A673 (cell line): Measurements from ENCODE around the gene CETN2. TPM values are rescaled to one million over a fixed set of nuclear protein-coding genes. Genes with fewer than 3 reads are reported as not detected.

Experiments used
- BruUV-seq: library from RNA; stranded (reverse); fragments of 400-500 nt; replicated peaks from 2 replicates; lab custom pipeline; 2021; lab: Mats Ljungman, UMichigan
- CTCF ChIA-PET: fragments of 300-600 bp; sonication (Branson Sonifier 250); formaldehyde crosslinking; loops from one replicate; lab custom pipeline; 2022; ENCODE audit warnings: antibody characterized with exemption; lab: Charles Lee
- POLR2A ChIA-PET: fragments of 300-600 bp; sonication (Branson Sonifier 250); formaldehyde crosslinking; loops from one replicate; lab custom pipeline; 2022; ENCODE audit warnings: antibody characterized with exemption; ENCODE audit not compliant: low non-redundant PET; lab: Charles Lee
- DNase-seq: peaks from one replicate; pipeline ENCODE4 v3.0.0-alpha.2; 2015; ENCODE audit warnings: low spot score
- H3K27ac ChIP-seq: fragments of 200-600 bp; sonication (generic); 2 replicates; pipeline ENCODE4 v1.5.1; 2016; ENCODE audit warnings: mixed run types, low read depth, mild to moderate bottlenecking, mixed read lengths, antibody characterized with exemption, low read length; ENCODE audit not compliant: poor library complexity, severe bottlenecking
- H3K27me3 ChIP-seq: fragments of 200-600 bp; sonication (generic); replicated peaks from 2 replicates; pipeline ENCODE4 v1.6.1; 2017; ENCODE audit warnings: mixed run types, low read depth, mild to moderate bottlenecking, mixed read lengths, antibody characterized with exemption, low read length; ENCODE audit not compliant: insufficient read depth, poor library complexity
- H3K36me3 ChIP-seq: fragments of 200-600 bp; sonication (generic); 2 replicates; pipeline ENCODE4 v1.6.1; 2016; ENCODE audit warnings: mixed run types, mild to moderate bottlenecking, mixed read lengths, antibody characterized with exemption, low read length; ENCODE audit not compliant: insufficient read depth, poor library complexity, severe bottlenecking
- H3K4me1 ChIP-seq: fragments of 200-600 bp; sonication (generic); 2 replicates; pipeline ENCODE4 v1.6.1; 2017; ENCODE audit warnings: mixed run types, mild to moderate bottlenecking, mixed read lengths, antibody characterized with exemption, low read length; ENCODE audit not compliant: insufficient read depth, poor library complexity, severe bottlenecking
- H3K4me3 ChIP-seq: fragments of 200-600 bp; sonication (generic); 2 replicates; pipeline ENCODE4 v1.5.1; 2016; ENCODE audit warnings: low read depth, mixed run types, mild to moderate bottlenecking, mixed read lengths, low read length; ENCODE audit not compliant: poor library complexity, severe bottlenecking
- H3K9me3 ChIP-seq: fragments of 200-600 bp; sonication (generic); 2 replicates; pipeline ENCODE4 v1.6.1; 2016; ENCODE audit warnings: mixed run types, low read depth, mild to moderate bottlenecking, mixed read lengths, antibody characterized with exemption, low read length; ENCODE audit not compliant: poor library complexity, severe bottlenecking
- EZH2 ChIP-seq: fragments of 200-600 bp; sonication (generic); IDR thresholded peaks from 2 replicates; pipeline ENCODE4 v1.6.1; 2017; ENCODE audit warnings: borderline replicate concordance, low read depth, mild to moderate bottlenecking, mixed read lengths, antibody characterized with exemption, low read length; ENCODE audit not compliant: poor library complexity, severe bottlenecking
- intact Hi-C: fragments of 100-400 bp; cut with micrococcal nuclease; formaldehyde crosslinking; loops from one replicate; pipeline ENCODE4 v1.10.0; 2022; ENCODE audit not compliant: unreplicated experiment
- total RNA-seq: library from RNA; stranded (reverse); gene quantifications from 2 replicates; pipeline ENCODE4 v1.2.3, GENCODE V29; 2021
- TF ChIP-seq, protein P1 (sequence below): fragments of 300-800, 200-600 bp; sonication (generic); conservative IDR thresholded peaks from 2 replicates; pipeline ENCODE4 v1.5.1; 2017; ENCODE audit warnings: low read depth, mild to moderate bottlenecking, antibody characterized with exemption, low read length, moderate library complexity, mixed read lengths

The CETN2 gene
- total RNA-seq, 1 experiment from 2014 or later = 36.1 TPM

DNA sequence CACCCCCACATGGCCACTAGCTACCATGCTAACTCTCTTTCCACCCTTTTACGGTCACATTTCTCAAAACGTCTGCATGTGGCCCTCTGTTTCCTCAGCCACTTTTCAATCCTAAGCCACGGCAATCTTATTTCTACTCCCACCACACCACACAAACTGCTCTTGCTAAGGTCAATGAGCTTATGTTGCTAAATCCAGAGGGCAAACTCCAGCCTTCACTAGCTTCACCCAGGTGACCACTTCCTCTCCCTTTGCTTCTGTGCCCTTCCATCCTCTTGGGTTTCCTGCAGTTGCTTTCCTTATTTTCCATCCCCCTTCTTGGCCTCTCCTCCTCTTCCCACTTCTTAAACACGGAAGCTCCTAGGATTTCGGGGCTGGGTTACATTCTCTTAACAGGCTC, 16.5 kb downstream of the CETN2 start:
- no peaks in the 10 kb centered on the region for H3K4me1 ChIP-seq
- POLR2A ChIA-PET = no interaction called here
- DNase-seq = no peak
- TF ChIP-seq EZH2 = no peak
- TF ChIP-seq, protein P1, sequence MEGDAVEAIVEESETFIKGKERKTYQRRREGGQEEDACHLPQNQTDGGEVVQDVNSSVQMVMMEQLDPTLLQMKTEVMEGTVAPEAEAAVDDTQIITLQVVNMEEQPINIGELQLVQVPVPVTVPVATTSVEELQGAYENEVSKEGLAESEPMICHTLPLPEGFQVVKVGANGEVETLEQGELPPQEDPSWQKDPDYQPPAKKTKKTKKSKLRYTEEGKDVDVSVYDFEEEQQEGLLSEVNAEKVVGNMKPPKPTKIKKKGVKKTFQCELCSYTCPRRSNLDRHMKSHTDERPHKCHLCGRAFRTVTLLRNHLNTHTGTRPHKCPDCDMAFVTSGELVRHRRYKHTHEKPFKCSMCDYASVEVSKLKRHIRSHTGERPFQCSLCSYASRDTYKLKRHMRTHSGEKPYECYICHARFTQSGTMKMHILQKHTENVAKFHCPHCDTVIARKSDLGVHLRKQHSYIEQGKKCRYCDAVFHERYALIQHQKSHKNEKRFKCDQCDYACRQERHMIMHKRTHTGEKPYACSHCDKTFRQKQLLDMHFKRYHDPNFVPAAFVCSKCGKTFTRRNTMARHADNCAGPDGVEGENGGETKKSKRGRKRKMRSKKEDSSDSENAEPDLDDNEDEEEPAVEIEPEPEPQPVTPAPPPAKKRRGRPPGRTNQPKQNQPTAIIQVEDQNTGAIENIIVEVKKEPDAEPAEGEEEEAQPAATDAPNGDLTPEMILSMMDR = no peak
- H3K4me3 ChIP-seq = no peak overlapping the region
- no peak overlapping the region for H3K27ac ChIP-seq
- intact Hi-C loops = loop anchor here (5.0 kb wide), 1 partner anchor 162 kb away; no protein-coding TSS in a partner anchor
- peaks cover 33% of the 10 kb centered on the region for H3K27me3 ChIP-seq
- CTCF ChIA-PET = no interaction called here
- H3K9me3 ChIP-seq = no peaks in the 10 kb centered on the region
- no peaks in the 10 kb centered on the region for H3K36me3 ChIP-seq
- BruUV-seq = no TSS peak

DNA sequence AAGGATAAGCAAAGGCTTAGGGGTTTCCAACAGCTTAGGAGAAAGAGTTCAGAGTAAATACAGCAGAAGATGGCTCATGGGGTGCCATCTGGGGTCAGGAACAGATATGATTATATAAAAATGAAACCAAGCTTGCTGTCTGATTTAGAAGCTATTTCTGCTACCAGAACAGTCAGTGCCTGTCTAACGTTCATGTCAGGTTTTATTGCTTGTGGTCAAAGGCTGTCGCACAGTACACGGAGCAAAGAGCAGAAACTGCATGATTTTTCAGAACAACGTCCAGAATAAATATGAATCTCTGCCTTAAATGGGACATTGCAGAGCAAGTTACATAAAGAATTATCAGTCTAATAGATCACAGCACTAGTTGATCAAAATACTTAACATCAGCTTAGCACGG, 17.4 kb downstream of the CETN2 start:
- H3K27me3 ChIP-seq = peaks cover 33% of the 10 kb centered on the region
- no peaks in the 10 kb centered on the region for H3K4me1 ChIP-seq
- no peak overlapping the region for H3K4me3 ChIP-seq
- intact Hi-C loops = loop anchor here (5.0 kb wide), 1 partner anchor 161 kb away; no protein-coding TSS in a partner anchor
- no peak overlapping the region for H3K27ac ChIP-seq
- no peaks in the 10 kb centered on the region for H3K36me3 ChIP-seq
- no TSS peak for BruUV-seq
- no peak for DNase-seq
- CTCF ChIA-PET = no interaction called here
- H3K9me3 ChIP-seq = no peaks in the 10 kb centered on the region
- TF ChIP-seq, protein P1 = no peak
- TF ChIP-seq EZH2 = no peak
- POLR2A ChIA-PET = no interaction called here

DNA sequence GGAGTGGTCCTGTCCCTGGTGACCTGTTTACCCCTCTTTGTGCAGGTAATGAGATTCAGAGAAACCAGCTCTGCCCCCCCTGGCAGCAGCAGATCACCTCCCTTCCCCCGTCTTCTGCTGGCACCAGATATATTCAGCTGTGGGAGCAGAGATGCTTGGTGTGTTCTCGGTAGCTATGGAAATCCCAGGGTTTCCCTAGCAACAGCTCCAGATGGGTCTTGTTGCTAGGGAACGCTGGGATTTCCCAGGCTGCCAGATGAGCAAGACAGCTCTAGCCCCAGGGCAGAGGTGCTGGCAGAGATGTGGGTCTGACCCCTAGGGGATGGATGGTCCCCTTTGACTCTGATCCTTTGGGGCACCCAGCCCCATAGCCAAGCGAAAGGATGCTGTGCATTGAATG, 20.2 kb downstream of the CETN2 start:
- no TSS peak for BruUV-seq
- Histone ChIP-seq H3K27me3 (peaks cover 27% of the 10 kb centered on the region), H3K4me3 (no peak overlapping the region), H3K4me1 (no peaks in the 10 kb centered on the region), H3K27ac (no peak overlapping the region), H3K36me3 (no peaks in the 10 kb centered on the region), H3K9me3 (no peaks in the 10 kb centered on the region)
- TF ChIP-seq, protein P1 = no peak
- TF ChIP-seq EZH2 = no peak
- POLR2A ChIA-PET = no interaction called here
- no peak for DNase-seq
- CTCF ChIA-PET = no interaction called here
- intact Hi-C loops = loop anchor here (5.0 kb wide), 1 partner anchor 158 kb away; no protein-coding TSS in a partner anchor
